Epidermal melanocyte (primary cell): ENCODE results near the gene OXT.
"Not testable (repeated sequence)": the region's sequence is repeated elsewhere in the genome, so short reads cannot be mapped to it uniquely, and the experiment has no call there.

Experiments used
- DNase-seq: peaks from one replicate; pipeline ENCODE4 v3.0.0; 2011; ENCODE audit warnings: low spot score; ENCODE audit not compliant: insufficient read length

OXT gene

GRCh38 chr20:3047486-3048419 lies 23.7 kb upstream of the OXT start:
- DNase-seq: no peak

- no peak for DNase-seq
Measured at GRCh38 chr20:3051385-3052019, 19.9 kb upstream of the OXT start.

GRCh38 chr20:3059489-3059888 lies 11.9 kb upstream of the OXT start:
- DNase-seq: no peak

GRCh38 chr20:3064119-3064518 lies 7.3 kb upstream of the OXT start:
- DNase-seq: not testable (repeated sequence)

- DNase-seq: no peak
Measured at GRCh38 chr20:3067139-3068014, 4.0 kb upstream of the OXT start.

GRCh38 chr20:3068075-3068474 lies 3.3 kb upstream of the OXT start:
- no peak for DNase-seq

- DNase-seq: no peak
Measured at GRCh38 chr20:3068986-3069900, 2.2 kb upstream of the OXT start.

GRCh38 chr20:3070725-3071124 lies 695 bp upstream of the OXT start:
- no peak for DNase-seq

GRCh38 chr20:3071266-3071609 lies 182 bp upstream of the OXT start:
- DNase-seq: no peak

- DNase-seq: no peak
Measured at GRCh38 chr20:3072530-3073250, 1.3 kb downstream of the OXT start.

GRCh38 chr20:3073251-3073643 lies 1.8 kb downstream of the OXT start:
- not testable (repeated sequence) for DNase-seq

- no peak for DNase-seq
Measured at GRCh38 chr20:3074812-3075211, 3.4 kb downstream of the OXT start.

- DNase-seq: not testable (repeated sequence)
Measured at GRCh38 chr20:3075315-3075714, 3.9 kb downstream of the OXT start.

GRCh38 chr20:3077618-3078134 lies 6.3 kb downstream of the OXT start:
- no peak for DNase-seq

GRCh38 chr20:3080939-3081388 lies 9.5 kb downstream of the OXT start:
- no peak for DNase-seq

- no peak for DNase-seq
Measured at GRCh38 chr20:3081641-3082040, 10.2 kb downstream of the OXT start.

- DNase-seq: no peak
Measured at GRCh38 chr20:3082306-3082951, 11.0 kb downstream of the OXT start.

GRCh38 chr20:3082955-3083952 lies 11.8 kb downstream of the OXT start:
- no peak for DNase-seq
